ENCODE results near the gene FOSL1.

The FOSL1 gene

GRCh38 chr11:65903068-65903481, 2.9 kb upstream of the FOSL1 start:
- Histone ChIP-seq H3K9me3 (replicated peaks in 1 of 2; ENCODE audit: control insufficient read depth in 2 of 2, insufficient read depth in 1 of 2, low read depth in 1 of 2, low read length in 2 of 2) (peaks cover 0 to 2% of the 10 kb centered on the region in 2 donors), H2AFZ (ENCODE audit: low read length) (peak overlapping the region; percentile 75), H2BK5ac (ENCODE audit: low read length) (no peak overlapping the region), H3K27ac (replicated peaks; ENCODE audit: low read length) (no peak overlapping the region), H3K18ac (ENCODE audit: low read length) (peak overlapping the region; percentile 80), H3K79me1 (ENCODE audit: low read depth, low read length) (no peaks in the 10 kb centered on the region), H2BK120ac (ENCODE audit: low read depth, low read length) (no peak overlapping the region), H2BK12ac (ENCODE audit: low read length) (peak overlapping the region; percentile 41), H3K4me2 (ENCODE audit: insufficient read depth, low read length, poor library complexity, severe bottlenecking) (no peak overlapping the region), H3K4ac (ENCODE audit: low read length) (peak overlapping the region; percentile 10), H4K8ac (ENCODE audit: low read depth, low read length) (no peak overlapping the region), H3K4me3 (ENCODE audit: low read length in 2 of 2) (no peak overlapping the region), H3K9ac (ENCODE audit: low read depth, low read length, poor library complexity) (peak overlapping the region; percentile 77), H3K4me1 (ENCODE audit: control insufficient read depth in 2 of 2, insufficient read depth in 1 of 2, low read depth in 1 of 2, low read length in 2 of 2) (peaks cover 11 to 12% of the 10 kb centered on the region in 2 donors), H3K36me3 (replicated peaks in 1 of 2; ENCODE audit: control insufficient read depth in 2 of 2, insufficient read depth in 2 of 2, low read length in 2 of 2) (no peaks in the 10 kb centered on the region), H4K91ac (ENCODE audit: low read depth, low read length, poor library complexity) (no peak overlapping the region), H3K14ac (ENCODE audit: low read length) (peak overlapping the region; percentile 89), H2AK5ac (ENCODE audit: low read depth, low read length) (no peak overlapping the region), H3K27me3 (ENCODE audit: control insufficient read depth in 3 of 3, insufficient read depth in 3 of 3, low read depth in 1 of 3, low read length in 3 of 3) (peaks cover 20 to 55% (median 21%) of the 10 kb centered on the region in 3 experiments), H2BK15ac (ENCODE audit: low read length) (no peak overlapping the region), H3K23ac (ENCODE audit: low read depth, low read length, poor library complexity) (no peak overlapping the region)
- DNase-seq (ENCODE audit: low spot score): no peak
- no CpG with 5 or more reads among the region's 5 CpGs for WGBS, 2 donors (ENCODE audit: extremely low coverage in 2 of 2, insufficient read length in 2 of 2, insufficient replicate concordance in 1 of 2)

- H2BK5ac ChIP-seq (ENCODE audit: low read length): no peak overlapping the region
- H3K4me2 ChIP-seq (ENCODE audit: insufficient read depth, low read length, poor library complexity, severe bottlenecking): no peak overlapping the region
- no peak overlapping the region for H3K4ac ChIP-seq (ENCODE audit: low read length)
- H3K4me1 ChIP-seq (ENCODE audit: control insufficient read depth in 2 of 2, insufficient read depth in 1 of 2, low read depth in 1 of 2, low read length in 2 of 2): peaks cover 11 to 12% of the 10 kb centered on the region in 2 donors
- H3K9ac ChIP-seq (ENCODE audit: low read depth, low read length, poor library complexity): no peak overlapping the region
- no peak overlapping the region for H2BK15ac ChIP-seq (ENCODE audit: low read length)
- no peak overlapping the region for H3K23ac ChIP-seq (ENCODE audit: low read depth, low read length, poor library complexity)
- no peak overlapping the region for H3K27ac ChIP-seq (replicated peaks; ENCODE audit: low read length)
- H4K91ac ChIP-seq (ENCODE audit: low read depth, low read length, poor library complexity): no peak overlapping the region
- no peak overlapping the region for H2AK5ac ChIP-seq (ENCODE audit: low read depth, low read length)
- no peak overlapping the region for H3K14ac ChIP-seq (ENCODE audit: low read length)
- peaks cover 0 to 2% of the 10 kb centered on the region in 2 donors for H3K9me3 ChIP-seq (replicated peaks in 1 of 2; ENCODE audit: control insufficient read depth in 2 of 2, insufficient read depth in 1 of 2, low read depth in 1 of 2, low read length in 2 of 2)
- DNase-seq (ENCODE audit: low spot score): no peak
- H2AFZ ChIP-seq (ENCODE audit: low read length): peak overlapping the region; percentile 94
- no peak overlapping the region for H4K8ac ChIP-seq (ENCODE audit: low read depth, low read length)
- H2BK120ac ChIP-seq (ENCODE audit: low read depth, low read length): no peak overlapping the region
- no CpG with 5 or more reads among the region's 11 CpGs for WGBS, 2 donors (ENCODE audit: extremely low coverage in 2 of 2, insufficient read length in 2 of 2, insufficient replicate concordance in 1 of 2)
- H3K36me3 ChIP-seq (replicated peaks in 1 of 2; ENCODE audit: control insufficient read depth in 2 of 2, insufficient read depth in 2 of 2, low read length in 2 of 2): no peaks in the 10 kb centered on the region
- H3K4me3 ChIP-seq (ENCODE audit: low read length in 2 of 2): peak overlapping the region in 1 of 2 donors; percentile 53
- H3K27me3 ChIP-seq (ENCODE audit: control insufficient read depth in 3 of 3, insufficient read depth in 3 of 3, low read depth in 1 of 3, low read length in 3 of 3): peaks cover 20 to 53% (median 21%) of the 10 kb centered on the region in 3 experiments
- no peak overlapping the region for H2BK12ac ChIP-seq (ENCODE audit: low read length)
- H3K79me1 ChIP-seq (ENCODE audit: low read depth, low read length): no peaks in the 10 kb centered on the region
- no peak overlapping the region for H3K18ac ChIP-seq (ENCODE audit: low read length)
These were observed 652 bp upstream of the FOSL1 start for GRCh38 chr11:65900899-65901180.

- H3K27me3 ChIP-seq (ENCODE audit: control insufficient read depth in 3 of 3, insufficient read depth in 3 of 3, low read depth in 1 of 3, low read length in 3 of 3): peaks cover 20 to 53% (median 21%) of the 10 kb centered on the region in 3 experiments
- H3K23ac ChIP-seq (ENCODE audit: low read depth, low read length, poor library complexity): peak overlapping the region; percentile 96
- no CpG with 5 or more reads among the region's 78 CpGs for WGBS, 2 donors (ENCODE audit: extremely low coverage in 2 of 2, insufficient read length in 2 of 2, insufficient replicate concordance in 1 of 2)
- peak overlapping the region; percentile 63 for H3K9ac ChIP-seq (ENCODE audit: low read depth, low read length, poor library complexity)
- no peaks in the 10 kb centered on the region for H3K36me3 ChIP-seq (replicated peaks in 1 of 2; ENCODE audit: control insufficient read depth in 2 of 2, insufficient read depth in 2 of 2, low read length in 2 of 2)
- peak overlapping the region; percentile 32 for H2BK15ac ChIP-seq (ENCODE audit: low read length)
- no peak overlapping the region for H3K4ac ChIP-seq (ENCODE audit: low read length)
- peak overlapping the region; percentile 94 for H2AFZ ChIP-seq (ENCODE audit: low read length)
- H3K4me2 ChIP-seq (ENCODE audit: insufficient read depth, low read length, poor library complexity, severe bottlenecking): peak overlapping the region; percentile 97
- peak overlapping the region; percentile 78 for H3K18ac ChIP-seq (ENCODE audit: low read length)
- no peak overlapping the region for H4K91ac ChIP-seq (ENCODE audit: low read depth, low read length, poor library complexity)
- no peak overlapping the region for H2BK5ac ChIP-seq (ENCODE audit: low read length)
- H2BK120ac ChIP-seq (ENCODE audit: low read depth, low read length): peak overlapping the region; percentile 74
- H3K79me1 ChIP-seq (ENCODE audit: low read depth, low read length): no peaks in the 10 kb centered on the region
- no peak for DNase-seq (ENCODE audit: low spot score)
- H3K27ac ChIP-seq (replicated peaks; ENCODE audit: low read length): no peak overlapping the region
- peak overlapping the region; percentile 88 for H2AK5ac ChIP-seq (ENCODE audit: low read depth, low read length)
- peak overlapping the region; percentile 97 for H3K14ac ChIP-seq (ENCODE audit: low read length)
- no peak overlapping the region for H4K8ac ChIP-seq (ENCODE audit: low read depth, low read length)
- peaks cover 11 to 12% of the 10 kb centered on the region in 2 donors for H3K4me1 ChIP-seq (ENCODE audit: control insufficient read depth in 2 of 2, insufficient read depth in 1 of 2, low read depth in 1 of 2, low read length in 2 of 2)
- peaks cover 0 to 2% of the 10 kb centered on the region in 2 donors for H3K9me3 ChIP-seq (replicated peaks in 1 of 2; ENCODE audit: control insufficient read depth in 2 of 2, insufficient read depth in 1 of 2, low read depth in 1 of 2, low read length in 2 of 2)
- H2BK12ac ChIP-seq (ENCODE audit: low read length): peak overlapping the region; percentile 16
- peak overlapping the region; percentile 53 to 70 for H3K4me3 ChIP-seq (ENCODE audit: low read length in 2 of 2)
These were observed 648 bp downstream of the FOSL1 start for GRCh38 chr11:65899356-65900124.

- H2BK120ac ChIP-seq (ENCODE audit: low read depth, low read length): no peak overlapping the region
- peak overlapping the region; percentile 96 for H3K23ac ChIP-seq (ENCODE audit: low read depth, low read length, poor library complexity)
- H2BK15ac ChIP-seq (ENCODE audit: low read length): no peak overlapping the region
- H3K4ac ChIP-seq (ENCODE audit: low read length): no peak overlapping the region
- no peak overlapping the region for H3K14ac ChIP-seq (ENCODE audit: low read length)
- H3K18ac ChIP-seq (ENCODE audit: low read length): peak overlapping the region; percentile 78
- H3K4me2 ChIP-seq (ENCODE audit: insufficient read depth, low read length, poor library complexity, severe bottlenecking): no peak overlapping the region
- H4K8ac ChIP-seq (ENCODE audit: low read depth, low read length): no peak overlapping the region
- H2AK5ac ChIP-seq (ENCODE audit: low read depth, low read length): peak overlapping the region; percentile 88
- H2AFZ ChIP-seq (ENCODE audit: low read length): peak overlapping the region; percentile 94
- H3K4me1 ChIP-seq (ENCODE audit: control insufficient read depth in 2 of 2, insufficient read depth in 1 of 2, low read depth in 1 of 2, low read length in 2 of 2): peaks cover 11 to 12% of the 10 kb centered on the region in 2 donors
- no peak overlapping the region for H3K9ac ChIP-seq (ENCODE audit: low read depth, low read length, poor library complexity)
- DNase-seq (ENCODE audit: low spot score): no peak
- no peak overlapping the region for H2BK12ac ChIP-seq (ENCODE audit: low read length)
- WGBS, 2 donors (ENCODE audit: extremely low coverage in 2 of 2, insufficient read length in 2 of 2, insufficient replicate concordance in 1 of 2): no CpG with 5 or more reads among the region's 28 CpGs
- no peaks in the 10 kb centered on the region for H3K79me1 ChIP-seq (ENCODE audit: low read depth, low read length)
- H3K27ac ChIP-seq (replicated peaks; ENCODE audit: low read length): no peak overlapping the region
- peaks cover 0 to 2% of the 10 kb centered on the region in 2 donors for H3K9me3 ChIP-seq (replicated peaks in 1 of 2; ENCODE audit: control insufficient read depth in 2 of 2, insufficient read depth in 1 of 2, low read depth in 1 of 2, low read length in 2 of 2)
- peak overlapping the region in 1 of 2 donors; percentile 53 for H3K4me3 ChIP-seq (ENCODE audit: low read length in 2 of 2)
- peaks cover 20 to 53% (median 21%) of the 10 kb centered on the region in 3 experiments for H3K27me3 ChIP-seq (ENCODE audit: control insufficient read depth in 3 of 3, insufficient read depth in 3 of 3, low read depth in 1 of 3, low read length in 3 of 3)
- H2BK5ac ChIP-seq (ENCODE audit: low read length): no peak overlapping the region
- no peaks in the 10 kb centered on the region for H3K36me3 ChIP-seq (replicated peaks in 1 of 2; ENCODE audit: control insufficient read depth in 2 of 2, insufficient read depth in 2 of 2, low read length in 2 of 2)
- H4K91ac ChIP-seq (ENCODE audit: low read depth, low read length, poor library complexity): no peak overlapping the region
These were observed 1.4 kb downstream of the FOSL1 start for GRCh38 chr11:65898656-65899355.
